HCT116 (cell line): ENCODE data around the gene FAM24A. TPM values are rescaled to one million over a fixed set of nuclear protein-coding genes. Genes with fewer than 3 reads are reported as not detected.
"Not testable (repeated sequence)": the region's sequence is repeated elsewhere in the genome, so short reads cannot be mapped to it uniquely, and the experiment has no call there.

Experiments
- ATAC-seq: fragments of 200-7000 bp; cut with Tn5 transposase; 2 replicates; pipeline ENCODE4 v1.9.1; 2020; ENCODE audit warnings: mild to moderate bottlenecking, moderate library complexity
- BruUV-seq: library from RNA; stranded (reverse); fragments of 400-500 nt; replicated peaks from 2 replicates; lab custom pipeline; 2021; lab: Mats Ljungman, UMichigan
- CTCF ChIA-PET: fragments of 300-600 bp; sonication (Branson Sonifier 250); formaldehyde crosslinking; loops from one replicate; lab custom pipeline; 2021; ENCODE audit warnings: antibody characterized with exemption; lab: Charles Lee
- POLR2A ChIA-PET: fragments of 300-600, 350-600 bp; sonication (Branson Sonifier 250); formaldehyde crosslinking; loops from one replicate; lab custom pipeline; 2021; ENCODE audit warnings: antibody characterized with exemption; lab: Charles Lee
- RAD21 ChIA-PET, 2 experiments: fragments of 300-600 bp; sonication (Branson Sonifier 250); formaldehyde crosslinking; loops; one replicate each; lab custom pipeline; 2023; ENCODE audit warnings: low total read pairs in 2 of 2; ENCODE audit not compliant: uncharacterized antibody in 2 of 2, unreplicated experiment in 2 of 2, low non-redundant PET in 1 of 2; lab: Charles Lee
- DNase-seq: peaks from one replicate; pipeline ENCODE4 v3.0.0-alpha.2; 2010; ENCODE audit warnings: low read depth, low spot score
- H2AFZ ChIP-seq: fragments of 200-600 bp; shearing (Covaris generic), sonication (generic); 2 replicates; pipeline ENCODE4 v1.6.1; 2017; ENCODE audit warnings: low read depth, mixed run types, mixed read lengths, antibody characterized with exemption, low read length; ENCODE audit not compliant: poor library complexity, severe bottlenecking
- H3K27ac ChIP-seq: 2 replicates; pipeline ENCODE4 v1.5.1; 2012; ENCODE audit warnings: low read depth, low read length
- H3K27me3 ChIP-seq: fragments of 200-600 bp; sonication (generic); 2 replicates; pipeline ENCODE4 v1.6.1; 2016; ENCODE audit warnings: mixed run types, low read length, mixed read lengths; ENCODE audit not compliant: insufficient read depth
- H3K36me3 ChIP-seq, 2 experiments: fragments of 200-500 bp in 1 of 2; fragments of 200-600 bp in 1 of 2; sonication (Bioruptor generic) in 1 of 2; sonication (generic) in 1 of 2; 2 replicates each; pipeline versions ENCODE4 v1.5.1 to v1.6.1; 2014 to 2016; ENCODE audit warnings: low read length in 2 of 2, inconsistent platforms in 1 of 2, mixed read lengths in 1 of 2, mixed run types in 1 of 2; ENCODE audit not compliant: insufficient read depth in 2 of 2, control insufficient read depth in 1 of 2
- H3K4me1 ChIP-seq, 2 experiments: fragments of 200-600 bp in 1 of 2; sonication (generic) in 1 of 2; 2 replicates each; pipeline versions ENCODE4 v1.5.1 to v1.6.1; 2012 to 2017; ENCODE audit warnings: low read length in 2 of 2, inconsistent platforms in 1 of 2, mild to moderate bottlenecking in 1 of 2, mixed read lengths in 1 of 2, mixed run types in 1 of 2, moderate library complexity in 1 of 2; ENCODE audit not compliant: insufficient read depth in 2 of 2, control insufficient read depth in 1 of 2
- H3K4me2 ChIP-seq: fragments of 200-600 bp; sonication (generic); 2 replicates; pipeline ENCODE4 v1.6.1; 2017; ENCODE audit warnings: mixed run types, low read length, mixed read lengths
- H3K4me3 ChIP-seq, 2 experiments: fragments of 200-600 bp in 1 of 2; sonication (generic) in 1 of 2; replicated peaks in 1 of 2; 2 replicates each; pipeline ENCODE4 v1.5.1; 2011 to 2016; ENCODE audit warnings: low read length in 2 of 2, control low read depth in 1 of 2, low read depth in 1 of 2, mild to moderate bottlenecking in 1 of 2, mixed read lengths in 1 of 2, mixed run types in 1 of 2
- H3K79me2 ChIP-seq: fragments of 200-600 bp; sonication (generic); 2 replicates; pipeline ENCODE4 v1.6.1; 2017; ENCODE audit warnings: mild to moderate bottlenecking, mixed run types, low read length, moderate library complexity, mixed read lengths; ENCODE audit not compliant: insufficient read depth
- H3K9ac ChIP-seq: fragments of 200-600 bp; sonication (generic); 2 replicates; pipeline ENCODE4 v1.6.1; 2016; ENCODE audit warnings: low read length, mixed read lengths
- H3K9me2 ChIP-seq: fragments of 200-600 bp; sonication (generic), shearing (Covaris generic); 2 replicates; pipeline ENCODE4 v1.6.1; 2017; ENCODE audit warnings: mixed run types, mild to moderate bottlenecking, moderate library complexity; ENCODE audit not compliant: insufficient read depth
- H3K9me3 ChIP-seq, 2 experiments: fragments of 200-500 bp in 1 of 2; fragments of 200-600 bp in 1 of 2; sonication (Bioruptor generic) in 1 of 2; sonication (generic) in 1 of 2; 2 replicates each; pipeline ENCODE4 v1.6.1; 2014 to 2017; ENCODE audit warnings: low read length in 2 of 2, mixed read lengths in 2 of 2, inconsistent platforms in 1 of 2, low read depth in 1 of 2, mild to moderate bottlenecking in 1 of 2, mixed run types in 1 of 2, moderate library complexity in 1 of 2; ENCODE audit not compliant: control insufficient read depth in 1 of 2, insufficient read depth in 1 of 2
- H4K20me1 ChIP-seq: fragments of 200-600 bp; sonication (generic), shearing (Covaris generic); 2 replicates; pipeline ENCODE4 v1.6.1; 2017; ENCODE audit warnings: mixed run types, mild to moderate bottlenecking, moderate library complexity; ENCODE audit not compliant: insufficient read depth
- CEBPB ChIP-seq: IDR thresholded peaks from 2 replicates; pipeline ENCODE4 v1.6.1; 2012; ENCODE audit warnings: low read depth
- EZH2 ChIP-seq: fragments of 200-600 bp; sonication (generic); IDR thresholded peaks from 2 replicates; pipeline ENCODE4 v1.6.1; 2017; ENCODE audit warnings: antibody characterized with exemption, mixed run types
- FOSL1 ChIP-seq: IDR thresholded peaks from 2 replicates; pipeline ENCODE4 v1.6.1; 2012; ENCODE audit warnings: low read depth
- SIN3A ChIP-seq: IDR thresholded peaks from 2 replicates; pipeline ENCODE4 v1.6.1; 2012; ENCODE audit warnings: low read depth
- SP1 ChIP-seq: IDR thresholded peaks from 2 replicates; pipeline ENCODE4 v1.6.1; 2012; ENCODE audit warnings: low read depth
- TCF7L2 ChIP-seq: IDR thresholded peaks from 2 replicates; pipeline ENCODE4 v1.7.0; 2011; ENCODE audit warnings: borderline replicate concordance, inconsistent platforms; ENCODE audit not compliant: insufficient read depth, insufficient read length; ENCODE audit errors: extremely low read depth
- YY1 ChIP-seq: IDR thresholded peaks from 2 replicates; pipeline ENCODE4 v1.6.1; 2011; ENCODE audit warnings: low read length, low read depth, moderate library complexity, mild to moderate bottlenecking; ENCODE audit not compliant: insufficient replicate concordance; ENCODE audit errors: extremely low read depth
- ZNF274 ChIP-seq: fragments of 200-500 bp; sonication (Bioruptor generic); IDR thresholded peaks from 2 replicates; pipeline ENCODE4 v1.6.1; 2014; ENCODE audit warnings: mild to moderate bottlenecking, low read depth, low read length, inconsistent platforms
- intact Hi-C: fragments of 100-400 bp; cut with micrococcal nuclease; formaldehyde crosslinking; loops from 2 replicates; pipeline ENCODE4 v1.10.0; 2022
- total RNA-seq: library from RNA; stranded (reverse); gene quantifications from one replicate; pipeline ENCODE4 v1.2.1, GENCODE V29; 2021; ENCODE audit not compliant: unreplicated experiment
- TF ChIP-seq, protein P1 (sequence below): IDR thresholded peaks from 2 replicates; pipeline ENCODE4 v1.6.1; 2012
- TF ChIP-seq, protein P2 (sequence below): IDR thresholded peaks from 2 replicates; pipeline ENCODE4 v1.6.1; 2012

The FAM24A gene
- total RNA-seq, 1 experiment from 2014 or later = not detected

DNA sequence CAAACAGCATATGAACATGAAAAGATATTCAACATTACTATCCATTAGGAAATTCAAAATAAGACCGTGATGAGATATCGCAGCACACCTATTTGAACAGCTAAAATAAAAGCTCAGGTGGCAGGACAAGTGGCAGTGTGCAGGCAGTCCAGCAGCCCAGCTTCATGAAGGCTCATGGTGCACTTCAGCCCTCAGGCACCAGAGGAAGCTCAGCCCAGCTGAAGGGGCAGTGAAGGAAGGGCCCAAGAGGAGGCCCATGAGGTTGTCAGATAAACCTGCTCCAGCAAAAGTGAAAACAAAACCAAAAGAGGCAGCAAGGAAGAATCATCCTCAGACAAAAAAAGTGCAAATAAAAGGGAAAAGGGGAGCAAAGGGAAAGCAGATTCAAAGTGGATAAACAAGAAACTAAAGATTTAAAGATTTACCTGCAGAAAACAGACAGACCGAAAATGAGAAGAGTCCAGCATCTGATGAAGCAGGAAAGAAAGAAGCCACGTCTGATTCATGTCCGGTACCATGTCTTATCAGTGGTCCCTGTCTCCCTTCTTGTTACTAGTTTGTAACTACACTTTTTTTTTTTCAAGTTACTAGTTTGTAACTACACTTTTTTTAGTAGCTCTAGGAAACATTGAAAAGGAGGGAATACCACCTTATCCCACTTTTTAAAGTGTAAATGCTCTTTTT, 16.0 kb upstream of the FAM24A start:
- no TSS peak for BruUV-seq
- intact Hi-C loops = no loop called here
- Histone ChIP-seq H3K4me3 (no peak overlapping the region), H3K27me3 (peaks cover 13% of the 10 kb centered on the region), H3K9me2 (no peaks in the 10 kb centered on the region), H4K20me1 (no peaks in the 10 kb centered on the region), H3K27ac (no peak overlapping the region), H3K36me3 (no peaks in the 10 kb centered on the region), H3K79me2 (no peaks in the 10 kb centered on the region), H2AFZ (no peak overlapping the region), H3K9ac (no peak overlapping the region), H3K4me1 (no peaks in the 10 kb centered on the region), H3K9me3 (no peaks in the 10 kb centered on the region), H3K4me2 (no peak overlapping the region)
- TF ChIP-seq, protein P1, sequence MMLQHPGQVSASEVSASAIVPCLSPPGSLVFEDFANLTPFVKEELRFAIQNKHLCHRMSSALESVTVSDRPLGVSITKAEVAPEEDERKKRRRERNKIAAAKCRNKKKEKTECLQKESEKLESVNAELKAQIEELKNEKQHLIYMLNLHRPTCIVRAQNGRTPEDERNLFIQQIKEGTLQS = no peak
- TF ChIP-seq YY1 = no peak
- TF ChIP-seq, protein P2, sequence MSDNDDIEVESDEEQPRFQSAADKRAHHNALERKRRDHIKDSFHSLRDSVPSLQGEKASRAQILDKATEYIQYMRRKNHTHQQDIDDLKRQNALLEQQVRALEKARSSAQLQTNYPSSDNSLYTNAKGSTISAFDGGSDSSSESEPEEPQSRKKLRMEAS = no peak
- no peak for TF ChIP-seq SP1
- no peak for TF ChIP-seq FOSL1
- TF ChIP-seq CEBPB = no peak
- TF ChIP-seq EZH2 = no peak
- TF ChIP-seq ZNF274 = no peak
- TF ChIP-seq TCF7L2 = no peak
- no peak for TF ChIP-seq SIN3A
- POLR2A ChIA-PET = no interaction called here
- DNase-seq (no peak), ATAC-seq (0 out of 2 replicates have a peak, but pooled peaks have one; percentile 36)
- CTCF ChIA-PET = no interaction called here
- RAD21 ChIA-PET = no interaction called here

- H3K4me3 ChIP-seq, DNase-seq, H3K27me3 ChIP-seq, H4K20me1 ChIP-seq, ATAC-seq, POLR2A ChIA-PET, BruUV-seq, CTCF ChIA-PET, H3K79me2 ChIP-seq, intact Hi-C loops, H3K4me2 ChIP-seq, RAD21 ChIA-PET, H3K9ac ChIP-seq, H3K36me3 ChIP-seq, H2AFZ ChIP-seq, H3K9me2 ChIP-seq, H3K27ac ChIP-seq, H3K4me1 ChIP-seq, H3K9me3 ChIP-seq: not testable (repeated sequence)
Measured at GRCh38 chr10:122903861-122904260, 6.5 kb upstream of the FAM24A start.
